HepG2 (cell line): Measurements from ENCODE around the gene NUDT17. TPM values are rescaled to one million over a fixed set of nuclear protein-coding genes. Genes with fewer than 3 reads are reported as not detected.
A peak's percentile ranks its signal among the peaks of the same experiment; 100 is the strongest.

ENCODE experiments used
- ADNP ChIP-seq: sonication (generic); formaldehyde crosslinking; IDR thresholded peaks from 2 replicates; pipeline ENCODE4 v1.4.0; 2020; ENCODE audit warnings: missing genetic modification reagents
- CREB1 ChIP-seq, 2 experiments: fragments of 450-650 bp in 1 of 2; IDR thresholded peaks; 2 replicates each; pipeline ENCODE4 v1.6.1; 2016 to 2017; ENCODE audit warnings: control low read depth in 1 of 2, mild to moderate bottlenecking in 1 of 2, missing compliant biosample characterization in 1 of 2, missing genetic modification characterization in 1 of 2
- E2F1 ChIP-seq: sonication (generic); formaldehyde crosslinking; IDR thresholded peaks from 2 replicates; pipeline ENCODE4 v1.5.0; 2020; ENCODE audit warnings: missing genetic modification reagents
- ELF4 ChIP-seq: sonication (generic); formaldehyde crosslinking; IDR thresholded peaks from 2 replicates; pipeline ENCODE4 v1.5.0; 2020; ENCODE audit warnings: missing genetic modification reagents, mild to moderate bottlenecking, moderate library complexity, borderline replicate concordance
- HNF1B ChIP-seq: sonication (generic); formaldehyde crosslinking; IDR thresholded peaks from 2 replicates; pipeline ENCODE4 v1.5.1; 2020; ENCODE audit warnings: mild to moderate bottlenecking, moderate library complexity, missing genetic modification reagents
- HNRNPLL ChIP-seq: fragments of 200-400 bp; formaldehyde crosslinking; IDR thresholded peaks from 2 replicates; pipeline ENCODE4 v1.6.1; 2017; ENCODE audit warnings: mild to moderate bottlenecking, low read depth, low read length; ENCODE audit not compliant: poor library complexity, severe bottlenecking
- IKZF1 ChIP-seq: fragments of 450-650 bp; IDR thresholded peaks from 2 replicates; pipeline ENCODE4 v1.7.1; 2016
- KDM5B ChIP-seq: sonication (generic); formaldehyde crosslinking; IDR thresholded peaks from 2 replicates; pipeline ENCODE4 v1.4.0; 2020; ENCODE audit warnings: missing genetic modification reagents, mild to moderate bottlenecking, borderline replicate concordance
- KLF13 ChIP-seq: sonication (generic); formaldehyde crosslinking; IDR thresholded peaks from 2 replicates; pipeline ENCODE4 v1.4.0; 2020; ENCODE audit warnings: mild to moderate bottlenecking, missing genetic modification reagents
- MIER2 ChIP-seq: IDR thresholded peaks from 2 replicates; pipeline ENCODE4 v1.6.1; 2016; ENCODE audit warnings: missing biosample characterization, missing genetic modification reagents
- NFYC ChIP-seq: IDR thresholded peaks from 2 replicates; pipeline ENCODE4 v1.6.1; 2016; ENCODE audit warnings: missing genetic modification reagents, missing compliant biosample characterization
- PRDM4 ChIP-seq: sonication (generic); formaldehyde crosslinking; IDR thresholded peaks from 2 replicates; pipeline ENCODE4 v1.9.0; 2021; ENCODE audit warnings: missing genetic modification reagents, borderline replicate concordance
- RORA ChIP-seq: sonication (generic); formaldehyde crosslinking; IDR thresholded peaks from 2 replicates; pipeline ENCODE4 v1.5.0; 2020; ENCODE audit warnings: mild to moderate bottlenecking, missing genetic modification reagents, moderate library complexity
- SNAI1 ChIP-seq: sonication (generic); formaldehyde crosslinking; IDR thresholded peaks from 2 replicates; pipeline ENCODE4 v1.5.0; 2020; ENCODE audit warnings: mild to moderate bottlenecking, missing genetic modification reagents, borderline replicate concordance
- SOX5 ChIP-seq: IDR thresholded peaks from 2 replicates; pipeline ENCODE4 v1.6.1; 2016; ENCODE audit warnings: borderline replicate concordance
- SP140L ChIP-seq: sonication (generic); formaldehyde crosslinking; IDR thresholded peaks from 2 replicates; pipeline ENCODE4 v1.4.0; 2020; ENCODE audit warnings: missing genetic modification reagents, borderline replicate concordance
- TCF7 ChIP-seq: sonication (generic); IDR thresholded peaks from 2 replicates; pipeline ENCODE4 v1.6.1; 2016; ENCODE audit warnings: antibody characterized with exemption, low read depth
- TFDP2 ChIP-seq: sonication (generic); formaldehyde crosslinking; IDR thresholded peaks from 2 replicates; pipeline ENCODE4 v1.4.0; 2020; ENCODE audit warnings: missing genetic modification reagents
- ZFX ChIP-seq: sonication (generic); formaldehyde crosslinking; IDR thresholded peaks from 2 replicates; pipeline ENCODE4 v1.4.0; 2020; ENCODE audit warnings: mild to moderate bottlenecking, low read depth, missing genetic modification reagents, moderate library complexity
- ZKSCAN1 ChIP-seq: fragments of 150-350 bp; IDR thresholded peaks from 2 replicates; pipeline ENCODE4 v1.6.1; 2014; ENCODE audit warnings: low read length
- ZMYM4 ChIP-seq: sonication (generic); formaldehyde crosslinking; IDR thresholded peaks from 2 replicates; pipeline ENCODE4 v1.8.1; 2023; ENCODE audit warnings: mild to moderate bottlenecking, missing genetic modification reagents
- ZNF431 ChIP-seq: sonication (generic); formaldehyde crosslinking; IDR thresholded peaks from 2 replicates; pipeline ENCODE4 v1.9.0; 2022; ENCODE audit warnings: missing genetic modification reagents, low read depth, mild to moderate bottlenecking, borderline replicate concordance
- ZNF546 ChIP-seq: sonication (generic); formaldehyde crosslinking; conservative IDR thresholded peaks from 2 replicates; pipeline ENCODE4 v1.8.1; 2023; ENCODE audit warnings: mild to moderate bottlenecking, missing genetic modification reagents
- ZNF768 ChIP-seq: sonication (generic); formaldehyde crosslinking; IDR thresholded peaks from 2 replicates; pipeline ENCODE4 v1.4.0; 2020; ENCODE audit warnings: missing genetic modification reagents
- polyA plus RNA-seq, 8 experiments: library from polyadenylated mRNA; depleted of rRNA in 3 of 8; stranded (reverse) in 7 of 8; unstranded in 1 of 8; fragments of >200 nt; fragmentation: Illumina TruSeq in 4 of 8; extraction: Trizol in 4 of 8; gene quantifications; 2 replicates each; pipeline versions ENCODE4 v1.2.1 to v1.2.3, GENCODE V29; 2011 to 2016; ENCODE audit warnings: low read depth in 4 of 8, missing spikeins in 1 of 8, mixed read lengths in 1 of 8; ENCODE audit not compliant: insufficient read depth in 1 of 8
- total RNA-seq, 5 experiments: library from RNA; depleted of rRNA; stranded (reverse); fragments of >200 nt; fragmentation: Illumina TruSeq; extraction: Trizol; gene quantifications; 2 replicates each; pipeline ENCODE4 v1.2.3, GENCODE V29; 2016; ENCODE audit warnings: low read depth in 1 of 5

The NUDT17 gene
- total and polyA plus RNA-seq, 2 of the 13 experiments (the other 11 are each of a cell fraction or from before 2014, with no cell fraction given), result 2.6 to 5.8 TPM

GRCh38 chr1:145891587-145892485, 46.4 kb downstream of the NUDT17 start (continued):
- TF ChIP-seq RORA (CRISPR knock-in tag) (no peak), HNRNPLL (no peak), TCF7 (peak; percentile 64), TFDP2 (no peak), ZFX (CRISPR knock-in tag) (no peak), IKZF1 (no peak), ZMYM4 (CRISPR knock-in tag) (peak; percentile 67), ZNF431 (CRISPR knock-in tag) (no peak), CREB1 (IDR thresholded peaks at IDR 0.05) (no peak), CREB1 (CRISPR knock-in tag; IDR thresholded peaks at IDR 0.05) (peak; percentile 80), ZKSCAN1 (no peak), ADNP (no peak), PRDM4 (CRISPR knock-in tag) (no peak), HNF1B (peak; percentile 92), SOX5 (peak; percentile 69; the same call in 1 of the 2 replicates), KLF13 (CRISPR knock-in tag) (no peak), KDM5B (CRISPR knock-in tag) (peak; percentile 31; the same call in 1 of the 2 replicates), E2F1 (CRISPR knock-in tag) (no peak), SP140L (CRISPR knock-in tag) (no peak), SNAI1 (CRISPR knock-in tag) (no peak), NFYC (CRISPR knock-in tag) (peak; percentile 33; the same call in 1 of the 2 replicates), ZNF546 (CRISPR knock-in tag) (no peak), ELF4 (CRISPR knock-in tag) (peak; percentile 91), ZNF768 (CRISPR knock-in tag) (no peak; the same call in 1 of the 2 replicates), MIER2 (CRISPR knock-in tag) (peak; percentile 11; the same call in 1 of the 2 replicates)
